DMS79 (cell line): ENCODE results near the gene CDNF.
"Not testable (repeated sequence)": the region's sequence is repeated elsewhere in the genome, so short reads cannot be mapped to it uniquely, and the experiment has no call there.

Experiments used
- DNase-seq: peaks from one replicate; lab custom pipeline; 2025; lab: John Stamatoyannopoulos, UW

Gene CDNF

GRCh38 chr10:14839305-14839695 lies 1.5 kb upstream of the CDNF start:
- DNase-seq, result no peak

GRCh38 chr10:14838582-14839304 lies 906 bp upstream of the CDNF start:
- DNase-seq, result no peak

GRCh38 chr10:14837003-14837756 lies 657 bp downstream of the CDNF start:
- no peak for DNase-seq

- DNase-seq, result no peak
These were observed 1.6 kb downstream of the CDNF start for GRCh38 chr10:14836208-14836607.

GRCh38 chr10:14833106-14833505 lies 4.7 kb downstream of the CDNF start:
- no peak for DNase-seq

- no peak for DNase-seq
These were observed 11.6 kb downstream of the CDNF start for GRCh38 chr10:14826076-14826829.

- DNase-seq, result no peak
These were observed 13.9 kb downstream of the CDNF start for GRCh38 chr10:14823966-14824365.

- no peak for DNase-seq
These were observed 14.7 kb downstream of the CDNF start for GRCh38 chr10:14822879-14823755.

- DNase-seq, result no peak
These were observed 16.0 kb downstream of the CDNF start for GRCh38 chr10:14821635-14822375.

GRCh38 chr10:14820775-14821154 lies 17.1 kb downstream of the CDNF start:
- DNase-seq, result no peak

- no peak for DNase-seq
These were observed 17.6 kb downstream of the CDNF start for GRCh38 chr10:14820010-14820774.

GRCh38 chr10:14816717-14817116 lies 21.1 kb downstream of the CDNF start:
- not testable (repeated sequence) for DNase-seq

GRCh38 chr10:14815681-14816080 lies 22.2 kb downstream of the CDNF start:
- no peak for DNase-seq

GRCh38 chr10:14812271-14812670 lies 25.6 kb downstream of the CDNF start:
- DNase-seq, result no peak

- no peak for DNase-seq
These were observed 26.6 kb downstream of the CDNF start for GRCh38 chr10:14810969-14811953.

GRCh38 chr10:14806318-14806717 lies 31.5 kb downstream of the CDNF start:
- DNase-seq, result no peak

- no peak for DNase-seq
These were observed 34.0 kb downstream of the CDNF start for GRCh38 chr10:14803827-14804226.

GRCh38 chr10:14801723-14802122 lies 36.1 kb downstream of the CDNF start:
- no peak for DNase-seq

- DNase-seq, result no peak
These were observed 37.4 kb downstream of the CDNF start for GRCh38 chr10:14800397-14800796.
